ENCODE results near the gene SH2B3.

Gene SH2B3

DNA sequence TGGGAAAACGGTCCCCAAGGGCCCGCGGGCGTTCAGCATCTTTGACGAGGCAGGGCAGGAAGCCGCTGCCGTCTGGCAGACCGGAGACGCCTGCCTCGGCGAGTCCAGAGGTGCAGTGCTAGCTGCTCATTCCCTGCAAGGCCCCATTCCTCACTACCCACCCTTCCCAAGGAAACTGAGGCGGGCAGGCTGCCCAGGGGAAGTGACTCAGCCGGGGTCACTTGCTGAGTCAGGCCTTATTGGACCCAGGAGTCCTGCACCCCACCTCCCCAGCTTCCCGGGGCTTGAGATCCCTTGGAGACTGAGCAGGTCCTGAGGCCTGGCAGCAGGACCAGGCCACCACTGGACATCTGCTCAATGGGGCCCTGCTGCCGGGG, 3.7 kb downstream of the SH2B3 start:
- H3K9me2 ChIP-seq (replicated peaks; ENCODE audit: insufficient read depth, low read length): no peaks in the 10 kb centered on the region
- DNase-seq: no peak
- peaks cover 55% of the 10 kb centered on the region for H3K79me2 ChIP-seq (ENCODE audit: low read length)
- H4K20me1 ChIP-seq (ENCODE audit: insufficient read depth, low read length): no peaks in the 10 kb centered on the region
- TF ChIP-seq EZH2phosphoT487 (IDR thresholded peaks at IDR 0.05; ENCODE audit: low read length) (no peak), EZH2 (optimal IDR thresholded peaks at IDR 0.05; ENCODE audit: low read depth, low read length) (no peak), CTCF (IDR thresholded peaks at IDR 0.05; ENCODE audit: low read length) (no peak)
- no peak overlapping the region for H2AFZ ChIP-seq (ENCODE audit: low read length)
- no peak overlapping the region for H3K9ac ChIP-seq (ENCODE audit: low read length)
- H3K9me3 ChIP-seq (replicated peaks; ENCODE audit: insufficient read depth, low read length): no peaks in the 10 kb centered on the region
- peaks cover 4% of the 10 kb centered on the region for H3K4me1 ChIP-seq (ENCODE audit: low read length)
- H3K36me3 ChIP-seq (replicated peaks; ENCODE audit: insufficient read depth, low read length): no peaks in the 10 kb centered on the region
- no peak overlapping the region for H3K4me2 ChIP-seq (ENCODE audit: low read depth, low read length)
- no peak overlapping the region for H3K4me3 ChIP-seq (ENCODE audit: low read length)
- no peak overlapping the region for H3K27ac ChIP-seq (ENCODE audit: low read length)
- peaks cover 4% of the 10 kb centered on the region; the same call in 1 of the 2 replicates for H3F3A ChIP-seq (ENCODE audit: insufficient read depth, low read length)
- H3K27me3 ChIP-seq (replicated peaks; ENCODE audit: insufficient read depth, low read length): no peaks in the 10 kb centered on the region

- peaks cover 58% of the 10 kb centered on the region for H3K79me2 ChIP-seq (ENCODE audit: low read length)
- H3K9me2 ChIP-seq (replicated peaks; ENCODE audit: insufficient read depth, low read length): no peaks in the 10 kb centered on the region
- H3K4me3 ChIP-seq (ENCODE audit: low read length): no peak overlapping the region
- no peak overlapping the region for H3K27ac ChIP-seq (ENCODE audit: low read length)
- no peak overlapping the region for H2AFZ ChIP-seq (ENCODE audit: low read length)
- no peaks in the 10 kb centered on the region for H4K20me1 ChIP-seq (ENCODE audit: insufficient read depth, low read length)
- H3K9ac ChIP-seq (ENCODE audit: low read length): no peak overlapping the region
- no peaks in the 10 kb centered on the region for H3F3A ChIP-seq (ENCODE audit: insufficient read depth, low read length)
- H3K36me3 ChIP-seq (replicated peaks; ENCODE audit: insufficient read depth, low read length): no peaks in the 10 kb centered on the region
- no peak for DNase-seq
- H3K9me3 ChIP-seq (replicated peaks; ENCODE audit: insufficient read depth, low read length): no peaks in the 10 kb centered on the region
- TF ChIP-seq EZH2 (optimal IDR thresholded peaks at IDR 0.05; ENCODE audit: low read depth, low read length) (no peak), CTCF (IDR thresholded peaks at IDR 0.05; ENCODE audit: low read length) (no peak), EZH2phosphoT487 (IDR thresholded peaks at IDR 0.05; ENCODE audit: low read length) (no peak)
- H3K27me3 ChIP-seq (replicated peaks; ENCODE audit: insufficient read depth, low read length): no peaks in the 10 kb centered on the region
- no peaks in the 10 kb centered on the region; the same call in 1 of the 2 replicates for H3K4me1 ChIP-seq (ENCODE audit: low read length)
- H3K4me2 ChIP-seq (ENCODE audit: low read depth, low read length): no peak overlapping the region
Measured at GRCh38 chr12:111409780-111410430, 4.2 kb downstream of the SH2B3 start.

GRCh38 chr12:111410431-111411184, 4.9 kb downstream of the SH2B3 start:
- TF ChIP-seq EZH2phosphoT487 (IDR thresholded peaks at IDR 0.05; ENCODE audit: low read length): no peak
- no peak for TF ChIP-seq CTCF (IDR thresholded peaks at IDR 0.05; ENCODE audit: low read length)
- TF ChIP-seq EZH2 (optimal IDR thresholded peaks at IDR 0.05; ENCODE audit: low read depth, low read length): no peak
- no peak overlapping the region for H3K4me2 ChIP-seq (ENCODE audit: low read depth, low read length)
- no peak overlapping the region for H3K27ac ChIP-seq (ENCODE audit: low read length)
- no peak overlapping the region for H3K4me3 ChIP-seq (ENCODE audit: low read length)
- no peak overlapping the region for H3K9ac ChIP-seq (ENCODE audit: low read length)
- H3K4me1 ChIP-seq (ENCODE audit: low read length): no peaks in the 10 kb centered on the region
- no peaks in the 10 kb centered on the region for H3F3A ChIP-seq (ENCODE audit: insufficient read depth, low read length)
- H3K9me3 ChIP-seq (replicated peaks; ENCODE audit: insufficient read depth, low read length): no peaks in the 10 kb centered on the region
- peaks cover 62% of the 10 kb centered on the region for H3K79me2 ChIP-seq (ENCODE audit: low read length)
- no peak for DNase-seq
- H3K9me2 ChIP-seq (replicated peaks; ENCODE audit: insufficient read depth, low read length): no peaks in the 10 kb centered on the region
- H2AFZ ChIP-seq (ENCODE audit: low read length): no peak overlapping the region
- H4K20me1 ChIP-seq (ENCODE audit: insufficient read depth, low read length): no peaks in the 10 kb centered on the region
- H3K36me3 ChIP-seq (replicated peaks; ENCODE audit: insufficient read depth, low read length): no peaks in the 10 kb centered on the region
- no peaks in the 10 kb centered on the region for H3K27me3 ChIP-seq (replicated peaks; ENCODE audit: insufficient read depth, low read length)
